Bronchial epithelial cell (primary cell): ENCODE measurements around the gene MRPL45. TPM values are rescaled to one million over a fixed set of nuclear protein-coding genes. Genes with fewer than 3 reads are reported as not detected.

ENCODE experiments used
- DNase-seq: peaks from one replicate; pipeline ENCODE4 v3.0.0-alpha.2; 2010; ENCODE audit warnings: low read depth
- FAIRE-seq: peaks from 2 replicates; lab custom pipeline; 2011; peaks lifted over from hg19 to GRCh38; lab: Jason Lieb, UNC
- H3K27me3 ChIP-seq: 2 replicates; pipeline ENCODE4 v1.5.1; 2011; ENCODE audit warnings: low read length; ENCODE audit not compliant: control insufficient read depth, insufficient read depth
- H3K36me3 ChIP-seq: 2 replicates; pipeline ENCODE4 v1.5.1; 2011; ENCODE audit warnings: low read length; ENCODE audit not compliant: control insufficient read depth, insufficient read depth
- H3K4me3 ChIP-seq: 2 replicates; pipeline ENCODE4 v1.5.1; 2011; ENCODE audit warnings: mild to moderate bottlenecking, low read depth, low read length, control low read depth
- total RNA-seq: library from RNA; depleted of rRNA; stranded (reverse); fragments of >200 nt; gene quantifications from 2 replicates; pipeline ENCODE4 v1.2.1, GENCODE V29; 2014
- TF ChIP-seq, protein P1 (sequence below): IDR thresholded peaks from 2 replicates; pipeline ENCODE4 v1.5.1; 2011; ENCODE audit warnings: mild to moderate bottlenecking, moderate library complexity, low read length, control low read depth, inconsistent platforms; ENCODE audit not compliant: insufficient read depth, severe bottlenecking

Gene MRPL45
- total RNA-seq, 1 donor from 2014 or later: 23.7 TPM

DNA sequence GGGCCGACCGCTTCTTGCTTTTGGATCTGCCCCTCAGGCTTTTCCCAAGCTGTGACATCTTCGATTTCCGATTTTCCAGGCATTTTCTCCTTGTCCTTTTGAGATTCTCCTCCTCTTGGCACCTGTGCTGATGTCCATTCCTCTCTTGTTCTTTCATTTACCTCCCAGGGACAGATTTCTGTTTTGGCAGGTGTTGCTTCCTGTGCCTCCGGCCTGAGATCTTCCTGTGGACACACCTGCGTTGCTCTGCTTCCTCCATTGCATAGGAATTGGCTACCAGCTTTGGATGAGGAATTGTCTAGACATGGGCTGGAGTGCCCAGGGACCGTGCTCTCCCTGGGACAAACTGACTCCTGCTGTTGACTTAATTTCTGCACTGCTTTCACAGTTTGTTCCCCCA, 31.7 kb downstream of the MRPL45 start:
- peaks cover 3% of the 10 kb centered on the region for H3K27me3 ChIP-seq
- no peak for FAIRE-seq
- TF ChIP-seq, protein P1, sequence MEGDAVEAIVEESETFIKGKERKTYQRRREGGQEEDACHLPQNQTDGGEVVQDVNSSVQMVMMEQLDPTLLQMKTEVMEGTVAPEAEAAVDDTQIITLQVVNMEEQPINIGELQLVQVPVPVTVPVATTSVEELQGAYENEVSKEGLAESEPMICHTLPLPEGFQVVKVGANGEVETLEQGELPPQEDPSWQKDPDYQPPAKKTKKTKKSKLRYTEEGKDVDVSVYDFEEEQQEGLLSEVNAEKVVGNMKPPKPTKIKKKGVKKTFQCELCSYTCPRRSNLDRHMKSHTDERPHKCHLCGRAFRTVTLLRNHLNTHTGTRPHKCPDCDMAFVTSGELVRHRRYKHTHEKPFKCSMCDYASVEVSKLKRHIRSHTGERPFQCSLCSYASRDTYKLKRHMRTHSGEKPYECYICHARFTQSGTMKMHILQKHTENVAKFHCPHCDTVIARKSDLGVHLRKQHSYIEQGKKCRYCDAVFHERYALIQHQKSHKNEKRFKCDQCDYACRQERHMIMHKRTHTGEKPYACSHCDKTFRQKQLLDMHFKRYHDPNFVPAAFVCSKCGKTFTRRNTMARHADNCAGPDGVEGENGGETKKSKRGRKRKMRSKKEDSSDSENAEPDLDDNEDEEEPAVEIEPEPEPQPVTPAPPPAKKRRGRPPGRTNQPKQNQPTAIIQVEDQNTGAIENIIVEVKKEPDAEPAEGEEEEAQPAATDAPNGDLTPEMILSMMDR: no peak

DNA sequence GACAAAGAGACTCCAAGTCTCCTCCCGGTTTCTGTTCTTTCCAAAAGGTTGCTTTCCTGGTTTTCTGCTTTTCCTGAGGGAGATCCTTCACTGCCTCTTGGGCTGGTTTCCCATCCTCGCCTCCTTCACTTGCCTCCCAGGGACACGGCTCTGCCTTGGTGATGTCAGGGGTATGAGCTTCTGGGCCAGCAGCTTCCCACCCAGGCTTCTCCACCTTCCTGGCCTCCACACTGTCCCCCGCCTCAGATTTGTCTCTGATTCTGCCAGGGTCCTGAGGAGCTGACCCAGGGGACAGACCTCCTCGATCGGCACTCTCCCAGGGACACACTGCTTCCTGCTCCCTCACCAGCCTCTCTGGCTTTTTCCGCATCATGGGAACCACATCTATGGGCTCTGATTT, 32.3 kb downstream of the MRPL45 start:
- DNase-seq (no peak), FAIRE-seq (no peak)
- TF ChIP-seq, protein P1: no peak
- peaks cover 3% of the 10 kb centered on the region for H3K27me3 ChIP-seq
- no peaks in the 10 kb centered on the region for H3K36me3 ChIP-seq
- H3K4me3 ChIP-seq: no peak overlapping the region

More for the DNA sequence above, 31.7 kb downstream of the MRPL45 start:
- DNase-seq: no peak
- H3K4me3 ChIP-seq: no peak overlapping the region
- peaks cover 3% of the 10 kb centered on the region for H3K36me3 ChIP-seq

DNA sequence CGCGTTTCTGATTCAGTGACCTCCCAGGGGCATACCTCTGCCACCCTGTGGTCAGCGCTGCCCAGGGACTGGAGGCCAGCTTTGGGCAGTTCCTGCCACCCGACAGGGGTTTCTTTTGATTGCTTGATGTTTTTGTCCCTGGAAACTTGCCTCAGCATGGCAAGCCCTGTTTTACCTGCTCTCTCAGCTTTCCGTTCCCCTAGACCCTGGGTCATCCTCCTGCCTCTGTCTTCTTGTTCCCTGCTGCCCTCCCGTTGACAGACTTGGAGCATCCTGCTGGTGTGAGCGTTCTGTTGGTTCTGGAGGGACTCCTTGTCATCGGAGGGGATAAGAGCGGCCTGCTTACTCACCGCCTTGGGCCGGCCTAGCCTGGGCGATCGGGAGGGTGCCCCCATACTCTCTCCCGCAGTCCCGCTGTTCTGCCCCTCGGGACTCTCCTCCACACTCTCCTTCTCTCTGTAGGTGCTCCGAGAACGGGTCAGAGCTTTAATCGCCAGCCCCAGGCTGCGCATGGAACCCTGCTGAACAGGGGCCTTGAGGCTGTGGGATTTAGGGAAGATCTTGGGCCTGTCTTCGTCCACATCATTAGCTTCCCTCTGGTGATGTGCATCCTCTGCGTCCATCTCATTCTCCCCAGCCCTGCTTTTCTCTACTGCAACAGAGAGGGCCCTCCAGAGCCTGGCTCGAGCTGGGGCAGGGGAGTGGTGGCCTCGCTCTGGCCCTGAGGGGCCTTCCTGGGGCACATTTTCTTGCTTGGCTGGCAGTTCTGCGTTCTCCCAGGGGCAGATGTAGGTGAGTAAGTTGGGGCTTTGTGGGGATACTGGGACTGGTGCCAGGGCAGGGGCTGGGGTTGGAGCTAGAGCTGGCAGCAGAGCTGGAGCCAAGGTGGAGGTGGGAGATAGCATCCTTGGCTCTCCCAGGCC, 33.1 kb downstream of the MRPL45 start:
- Histone ChIP-seq H3K4me3 (no peak overlapping the region), H3K27me3 (peaks cover 3% of the 10 kb centered on the region), H3K36me3 (no peaks in the 10 kb centered on the region)
- TF ChIP-seq, protein P1: no peak
- DNase-seq: no peak
- FAIRE-seq: no peak

DNA sequence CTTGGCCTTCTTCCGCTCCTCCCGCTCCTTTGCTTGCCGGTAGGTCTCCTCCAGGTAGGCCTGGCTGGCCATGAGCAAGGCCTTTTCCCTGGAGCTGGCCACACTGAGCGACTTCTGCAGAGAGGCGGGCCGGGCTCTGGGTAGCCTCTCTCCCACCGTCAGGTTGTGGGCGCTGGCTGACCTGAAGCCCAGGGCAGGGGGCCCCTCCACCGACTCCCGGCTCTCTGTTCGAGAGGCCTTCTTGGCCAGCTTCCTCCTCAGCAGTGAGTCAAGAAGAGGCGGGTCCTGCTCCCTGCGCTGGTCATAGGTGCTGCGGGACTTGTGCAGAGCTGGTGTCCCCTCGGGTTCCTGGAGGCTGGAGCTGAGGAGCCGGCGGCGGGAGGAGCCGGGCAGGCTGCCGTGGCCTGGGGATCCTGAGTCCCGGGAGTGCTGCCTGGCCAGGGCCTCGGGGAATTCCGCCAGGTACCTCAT, 34.0 kb downstream of the MRPL45 start:
- FAIRE-seq: no peak
- Histone ChIP-seq H3K27me3 (peaks cover 3% of the 10 kb centered on the region), H3K36me3 (no peaks in the 10 kb centered on the region), H3K4me3 (no peak overlapping the region)
- no peak for DNase-seq
- TF ChIP-seq, protein P1: no peak

DNA sequence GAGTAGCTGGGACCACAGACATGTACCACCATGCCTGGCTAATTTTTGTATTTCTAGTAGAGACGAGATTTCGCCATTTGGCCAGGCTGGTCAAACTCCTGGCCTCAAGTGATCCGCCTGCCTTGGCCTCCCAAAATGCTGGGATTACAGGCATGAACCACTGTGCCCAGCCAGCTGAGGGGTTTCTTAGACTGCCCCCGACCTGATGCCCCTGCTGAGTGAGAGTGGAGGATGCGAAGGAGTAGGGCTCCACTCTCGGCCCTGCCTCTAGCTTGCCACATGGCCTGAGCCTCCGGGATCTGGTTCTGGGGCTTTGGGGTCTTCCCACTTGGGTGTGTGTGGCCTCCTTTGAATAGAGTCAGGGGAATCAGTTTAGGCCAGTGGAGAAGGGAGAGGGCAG, 35.8 kb downstream of the MRPL45 start:
- H3K4me3 ChIP-seq: no peak overlapping the region
- H3K36me3 ChIP-seq: no peaks in the 10 kb centered on the region
- peaks cover 5% of the 10 kb centered on the region for H3K27me3 ChIP-seq
- DNase-seq (no peak), FAIRE-seq (no peak)
- TF ChIP-seq, protein P1: no peak
